Mesothelial cell of epicardium (in vitro differentiated cells): Measurements from ENCODE around the gene WNT10A. TPM values are rescaled to one million over a fixed set of nuclear protein-coding genes. Genes with fewer than 3 reads are reported as not detected.
A peak's percentile ranks its signal among the peaks of the same experiment; 100 is the strongest.

Experiments
- DNase-seq, 2 experiments: peaks; one replicate each; pipeline ENCODE4 v3.0.0; 2021; ENCODE audit warnings: low spot score in 2 of 2; ENCODE audit not compliant: unreplicated experiment in 2 of 2
- H3K27ac Mint-ChIP-seq: 2 replicates; pipeline ENCODE4 v1.8.0; 2021; ENCODE audit warnings: mixed read lengths
- H3K27me3 Mint-ChIP-seq: 2 replicates; pipeline ENCODE4 v1.8.0; 2021; ENCODE audit warnings: low read depth, mixed read lengths
- H3K36me3 Mint-ChIP-seq: 2 replicates; pipeline ENCODE4 v1.8.0; 2021; ENCODE audit warnings: mixed read lengths
- H3K4me1 Mint-ChIP-seq: 2 replicates; pipeline ENCODE4 v1.8.0; 2021; ENCODE audit warnings: mixed read lengths
- H3K4me3 Mint-ChIP-seq: 2 replicates; pipeline ENCODE4 v1.8.0; 2021; ENCODE audit warnings: mild to moderate bottlenecking, moderate library complexity, mixed read lengths
- H3K9me3 Mint-ChIP-seq: 2 replicates; pipeline ENCODE4 v1.8.0; 2021; ENCODE audit warnings: mixed read lengths
- CTCF ChIP-seq: fragments of 200-600 bp; sonication (generic); IDR thresholded peaks from one replicate; pipeline ENCODE4 v1.5.0; 2021; ENCODE audit warnings: antibody characterized with exemption; ENCODE audit not compliant: unreplicated experiment
- total RNA-seq: library from RNA; stranded (reverse); gene quantifications from 3 replicates; pipeline ENCODE4 v1.2.1, GENCODE V29; 2021

The WNT10A gene
- total RNA-seq, 1 donor from 2014 or later: 53.2 TPM

- H3K27me3 Mint-ChIP-seq: peaks cover 38% of the 10 kb centered on the region
- peaks cover 82% of the 10 kb centered on the region for H3K4me1 Mint-ChIP-seq
- no peak for TF ChIP-seq CTCF
- H3K27ac Mint-ChIP-seq: peak overlapping the region; percentile 98
- peak in 1 of 2 experiments; percentile 68 for DNase-seq
- peaks cover 6% of the 10 kb centered on the region for H3K36me3 Mint-ChIP-seq
- H3K9me3 Mint-ChIP-seq: no peaks in the 10 kb centered on the region
- peak overlapping the region; percentile 80 for H3K4me3 Mint-ChIP-seq
Observed at GRCh38 chr2:218858671-218859555, 21.7 kb upstream of the WNT10A start.

DNA sequence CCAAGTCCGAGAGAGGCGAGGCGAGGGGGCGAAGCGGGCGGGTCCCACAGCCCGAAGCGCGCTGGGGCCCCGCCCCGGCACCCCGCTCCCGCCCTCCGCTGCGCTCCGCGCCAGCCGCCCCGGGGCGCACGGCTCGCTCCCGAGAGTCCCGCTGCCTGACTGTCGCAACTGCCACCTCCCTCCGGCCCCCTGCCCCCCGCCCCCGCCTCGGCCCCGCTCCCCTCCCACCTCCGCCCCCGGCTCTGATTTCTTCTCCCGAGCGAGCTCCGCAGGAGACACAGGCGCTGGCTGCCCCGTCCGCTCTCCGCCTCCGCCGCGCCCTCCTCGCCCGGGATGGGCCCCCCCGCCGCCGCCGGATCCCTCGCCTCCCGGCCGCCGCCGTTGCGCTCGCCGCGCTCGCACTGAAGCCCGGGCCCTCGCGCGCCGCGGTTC lies 21.1 kb upstream of the WNT10A start, which contains the start of gene WNT6:
Gene WNT6, plus strand, starts transcription at position 250 of the 432 bp plus-strand sequence. CDS start 233 bp downstream, outside the sequence.
- TF ChIP-seq CTCF: no peak
- Mint-ChIP-seq H3K4me1 (peaks cover 80% of the 10 kb centered on the region), H3K9me3 (no peaks in the 10 kb centered on the region), H3K27ac (peak within 1 kb of the TSS; percentile 98), H3K4me3 (peak within 1 kb of the TSS; percentile 89), H3K27me3 (peaks cover 35% of the 10 kb centered on the region), H3K36me3 (peaks cover 6% of the 10 kb centered on the region)
- peak in 1 of 2 experiments; percentile 76 for DNase-seq

DNA sequence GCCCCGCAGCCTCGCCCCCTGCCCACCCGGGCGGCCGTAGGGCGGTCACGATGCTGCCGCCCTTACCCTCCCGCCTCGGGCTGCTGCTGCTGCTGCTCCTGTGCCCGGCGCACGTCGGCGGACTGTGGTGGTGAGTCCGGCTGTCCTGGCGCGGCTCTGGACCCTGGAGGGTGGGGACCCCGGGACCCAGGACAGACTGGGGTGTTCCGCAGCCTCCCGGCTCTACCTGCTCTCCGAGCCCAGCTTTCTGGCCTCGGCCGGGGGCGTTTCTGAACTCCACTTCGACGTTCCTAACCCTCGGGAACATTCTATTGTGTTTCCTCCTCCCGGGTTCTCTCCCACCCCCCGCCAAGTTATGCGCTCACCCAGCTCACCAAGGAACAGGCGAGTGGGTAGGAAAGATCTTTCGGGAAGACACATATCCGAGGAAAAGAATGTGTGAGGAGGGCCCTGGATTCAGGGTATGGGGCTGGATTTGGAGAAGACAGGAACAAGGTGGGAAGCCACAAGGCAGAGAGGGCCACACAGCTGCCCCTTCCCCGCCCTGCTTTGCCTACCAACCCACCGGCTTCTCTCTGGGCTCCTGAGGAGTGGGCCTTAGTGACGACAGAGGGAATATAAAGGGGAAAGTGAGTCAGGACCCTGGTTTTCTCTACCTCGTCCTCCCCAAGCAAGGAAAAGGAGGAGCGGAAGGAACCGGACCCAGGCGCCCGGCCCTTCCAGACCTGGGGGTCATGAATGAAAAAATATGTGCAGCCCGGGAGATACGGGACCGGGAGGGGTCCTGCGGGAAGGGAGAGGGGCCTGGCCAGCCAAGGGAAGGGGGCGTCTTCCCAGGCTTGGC lies 20.4 kb upstream of the WNT10A start:
- Mint-ChIP-seq H3K27ac (peak overlapping the region; percentile 97), H3K9me3 (no peaks in the 10 kb centered on the region), H3K36me3 (peaks cover 6% of the 10 kb centered on the region), H3K4me1 (peaks cover 80% of the 10 kb centered on the region), H3K4me3 (peak overlapping the region; percentile 89), H3K27me3 (peaks cover 35% of the 10 kb centered on the region)
- TF ChIP-seq CTCF: no peak
- no peak for DNase-seq

- peaks cover 6% of the 10 kb centered on the region for H3K36me3 Mint-ChIP-seq
- DNase-seq: peak; percentile 77 to 85
- TF ChIP-seq CTCF: no peak
- H3K4me3 Mint-ChIP-seq: peak overlapping the region; percentile 89
- H3K4me1 Mint-ChIP-seq: peaks cover 77% of the 10 kb centered on the region
- no peaks in the 10 kb centered on the region for H3K9me3 Mint-ChIP-seq
- H3K27ac Mint-ChIP-seq: peak overlapping the region; percentile 97
- H3K27me3 Mint-ChIP-seq: peaks cover 35% of the 10 kb centered on the region
Observed at GRCh38 chr2:218860950-218861381, 19.7 kb upstream of the WNT10A start.

DNA sequence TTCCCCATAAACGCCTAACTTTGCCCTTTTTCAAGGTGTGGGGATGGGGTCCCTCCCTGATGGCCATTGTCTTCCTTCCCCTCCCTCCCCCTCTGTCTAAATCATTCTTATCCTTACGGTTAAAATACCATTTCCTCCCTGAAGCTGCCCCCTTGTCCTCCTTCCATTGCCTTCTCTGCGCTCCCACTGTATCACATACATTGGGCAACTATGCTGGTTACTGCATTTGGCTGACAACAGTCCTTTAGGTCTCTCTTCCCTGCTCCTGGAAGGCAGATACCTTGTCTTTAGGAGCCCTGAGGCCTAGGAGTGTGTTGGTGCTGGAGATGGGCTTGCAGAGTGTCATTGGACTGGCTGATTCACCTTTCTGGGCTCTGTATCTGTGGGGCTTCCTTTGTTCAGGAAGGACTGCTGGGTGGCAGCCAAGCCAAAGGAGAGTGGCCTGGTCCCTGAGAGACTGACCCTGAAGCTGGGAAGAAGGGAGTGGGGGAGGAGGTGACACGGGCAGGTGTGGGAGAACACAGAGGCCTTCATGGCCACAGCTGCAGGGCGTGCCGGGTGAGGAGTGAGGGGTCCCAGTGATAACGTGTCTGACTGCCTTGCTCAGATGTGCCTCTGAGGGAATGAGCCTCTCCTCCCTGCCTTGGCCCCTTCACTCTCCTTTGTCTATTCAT lies 18.9 kb upstream of the WNT10A start:
- peak overlapping the region; percentile 89 for H3K4me3 Mint-ChIP-seq
- peak in 1 of 2 experiments; percentile 38 for DNase-seq
- no peak for TF ChIP-seq CTCF

More for the DNA sequence above, 18.9 kb upstream of the WNT10A start:
- H3K9me3 Mint-ChIP-seq: no peaks in the 10 kb centered on the region
- H3K27me3 Mint-ChIP-seq: peaks cover 35% of the 10 kb centered on the region
- peaks cover 77% of the 10 kb centered on the region for H3K4me1 Mint-ChIP-seq
- H3K36me3 Mint-ChIP-seq: peaks cover 6% of the 10 kb centered on the region
- peak overlapping the region; percentile 93 for H3K27ac Mint-ChIP-seq
